T-helper 22 cell (primary cell): ENCODE data around the gene IFT52.
A peak's percentile ranks its signal among the peaks of the same experiment; 100 is the strongest.
"Not testable (repeated sequence)": the region's sequence is repeated elsewhere in the genome, so short reads cannot be mapped to it uniquely, and the experiment has no call there.

Experiments
- DNase-seq: peaks from one replicate; pipeline ENCODE4 v3.0.0-alpha.2; 2020; ENCODE audit warnings: low read depth

The IFT52 gene

DNA sequence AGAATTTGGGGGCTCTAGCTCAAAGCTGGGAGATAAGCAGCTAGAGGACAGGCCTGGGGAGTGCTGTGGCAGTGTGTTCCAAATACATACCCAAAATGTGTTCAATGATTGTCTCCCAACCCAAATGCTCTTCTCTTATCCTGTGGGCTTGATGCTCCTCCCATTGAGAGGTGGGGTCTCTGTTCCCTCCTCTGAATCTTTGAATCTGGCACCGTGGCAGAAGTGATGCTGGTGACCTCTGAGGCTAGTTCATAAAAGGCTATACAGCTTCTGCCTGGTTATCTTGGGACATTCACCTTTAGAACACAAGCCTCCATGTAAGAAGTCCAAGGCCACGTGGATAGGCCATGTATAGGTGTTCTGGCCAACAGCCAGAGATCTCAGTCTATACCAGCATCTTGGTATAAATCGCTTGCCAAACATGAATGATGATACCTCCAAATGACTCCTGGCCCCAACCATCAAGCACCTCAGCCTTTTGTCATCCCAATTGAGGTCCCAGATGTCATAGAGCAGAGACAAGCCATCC lies 60.3 kb downstream of the IFT52 start:
- no peak for DNase-seq

DNA sequence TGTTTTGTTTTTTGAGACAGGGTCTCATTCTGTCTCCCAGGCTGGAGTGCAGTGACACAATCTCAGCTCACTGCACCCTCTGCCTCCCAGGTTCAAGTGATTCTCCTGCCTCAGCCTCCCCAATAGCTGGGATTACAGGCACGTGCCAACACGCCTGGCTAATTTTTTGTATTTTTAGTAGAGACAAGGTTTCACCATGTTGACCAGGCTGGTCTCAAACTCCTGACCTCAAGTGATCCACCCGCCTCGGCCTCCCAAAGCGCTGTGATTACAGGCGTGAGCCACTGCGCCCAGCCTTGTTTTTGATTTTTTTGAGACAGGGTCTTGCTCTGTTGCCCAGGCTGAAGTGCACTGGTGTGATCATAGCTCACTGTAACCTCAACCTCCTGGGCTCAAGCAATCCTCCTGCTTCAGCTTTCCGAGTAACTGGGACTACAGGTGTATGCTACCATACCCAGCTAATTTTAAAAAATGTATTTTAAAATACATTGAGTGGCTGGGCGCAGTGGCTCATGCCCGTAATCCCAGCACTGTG lies 61.0 kb downstream of the IFT52 start:
- not testable (repeated sequence) for DNase-seq

DNA sequence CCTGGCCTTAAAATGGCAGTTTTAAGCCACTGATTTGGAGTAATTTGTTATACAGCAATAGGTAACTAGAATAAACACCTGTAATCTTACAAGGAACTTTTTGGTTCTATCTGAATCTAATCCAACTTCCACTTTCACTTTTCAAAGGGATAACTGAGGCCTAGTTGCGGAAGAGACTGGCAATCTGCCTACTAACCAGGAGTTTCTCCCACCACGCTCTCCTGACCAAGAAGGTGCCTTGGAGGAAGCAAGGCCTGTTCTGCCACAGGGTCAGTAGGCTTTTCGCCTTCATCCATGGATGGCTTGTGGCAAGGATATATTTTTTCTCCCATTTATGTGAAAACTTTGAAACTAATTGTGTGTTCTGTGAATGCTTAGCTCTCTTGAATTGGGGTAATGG lies 63.2 kb downstream of the IFT52 start:
- DNase-seq = no peak

DNA sequence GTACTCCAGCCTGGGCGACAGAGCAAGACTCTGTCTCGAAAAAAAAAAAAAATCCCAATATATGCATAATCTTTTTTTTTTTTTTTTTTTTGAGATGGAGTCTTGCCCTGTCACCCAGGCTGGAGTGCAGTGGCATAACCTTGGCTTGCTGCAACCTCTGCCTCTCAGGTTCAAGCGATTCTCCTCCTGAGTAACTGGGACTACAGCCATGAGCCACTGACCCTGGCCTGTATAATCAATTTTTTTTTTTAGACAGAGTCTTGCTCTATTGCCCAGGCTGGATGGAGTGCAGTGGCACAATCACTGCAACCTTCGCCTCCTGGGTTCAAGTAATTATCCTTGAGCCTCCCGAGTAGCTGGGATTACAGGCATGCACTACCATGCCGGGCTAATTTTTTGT lies 64.4 kb downstream of the IFT52 start:
- DNase-seq = not testable (repeated sequence)

DNA sequence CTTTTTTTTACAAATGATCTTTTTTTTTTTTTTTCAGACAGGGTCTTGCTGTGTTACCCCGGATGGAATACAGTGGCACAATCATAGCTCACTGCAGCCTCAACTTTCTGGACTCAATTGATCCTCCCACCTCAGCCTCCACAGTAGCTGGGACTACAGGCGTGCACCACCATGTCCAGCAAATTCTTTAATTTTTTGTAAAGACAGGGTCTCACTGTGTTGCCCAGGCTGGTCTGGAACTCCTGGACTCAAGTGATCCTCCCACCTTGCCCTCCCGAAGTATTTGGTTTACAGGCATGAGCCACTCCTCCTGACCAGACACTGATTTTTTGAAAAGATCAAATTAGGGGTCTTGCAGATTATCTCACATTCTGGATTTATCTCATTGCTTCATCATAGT lies 65.2 kb downstream of the IFT52 start:
- DNase-seq = no peak

DNA sequence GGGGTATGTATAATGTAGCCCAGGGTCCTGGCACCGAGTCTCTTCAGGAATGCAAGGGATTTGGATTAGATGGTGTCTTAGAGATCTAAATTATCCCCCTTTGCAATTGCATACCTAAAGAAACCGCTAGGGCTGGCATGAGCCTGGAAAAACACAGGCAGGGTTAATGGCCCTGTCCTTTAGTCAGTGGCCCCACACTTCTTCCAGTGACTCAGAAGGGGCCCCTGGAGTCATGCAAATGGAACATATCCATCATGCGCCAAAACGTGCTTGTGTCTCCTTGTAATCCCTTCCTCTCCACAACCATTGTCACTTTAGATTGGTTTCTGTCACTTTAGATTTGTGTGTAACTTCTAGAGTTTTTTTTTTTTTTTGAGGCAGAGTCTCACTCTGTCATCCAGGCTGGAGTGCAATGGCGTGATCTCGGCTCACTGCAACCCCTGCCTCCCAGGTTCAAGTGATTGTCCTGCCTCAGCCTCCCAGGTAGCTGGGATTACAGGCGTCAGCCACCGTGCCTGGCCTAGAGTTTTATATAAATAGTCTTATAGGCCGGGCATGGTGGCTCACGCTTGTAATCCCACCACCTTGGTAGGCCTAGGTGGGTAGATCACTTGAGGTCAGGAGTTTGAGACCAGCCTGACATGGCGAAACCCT lies 67.5 kb downstream of the IFT52 start:
- no peak for DNase-seq

DNA sequence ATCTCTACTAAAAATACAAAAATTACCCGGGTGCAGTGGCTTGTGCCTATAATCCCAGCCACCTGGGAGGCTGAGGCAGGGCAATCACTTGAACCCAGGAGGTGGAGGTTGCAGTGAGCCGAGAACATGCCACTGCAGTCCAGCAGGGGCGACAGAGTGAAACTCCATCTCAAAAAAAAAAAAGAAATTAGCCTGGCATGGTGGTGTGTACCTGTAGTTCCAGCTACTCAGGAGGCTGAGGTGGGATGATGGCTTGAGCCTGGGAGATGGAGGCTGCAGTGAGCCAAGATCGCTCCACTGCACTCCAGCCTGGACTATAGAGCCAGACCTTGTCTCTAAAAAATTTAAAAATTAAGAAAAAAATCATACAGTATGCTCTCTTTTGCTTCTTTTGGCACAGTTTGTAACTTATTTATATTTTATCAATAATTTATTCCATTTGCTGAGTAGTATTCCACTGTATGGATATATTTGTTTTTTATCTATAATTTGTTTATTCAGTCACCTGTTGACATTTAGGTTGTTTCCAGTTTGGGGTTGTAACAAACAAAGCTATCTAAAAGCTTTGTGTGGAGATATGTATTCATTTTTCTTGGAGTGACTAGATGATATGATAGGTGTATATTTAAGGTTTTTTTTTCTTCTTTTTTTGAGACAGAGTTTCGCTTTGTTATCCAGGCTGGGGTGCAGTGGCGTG lies 68.1 kb downstream of the IFT52 start:
- DNase-seq = no peak

DNA sequence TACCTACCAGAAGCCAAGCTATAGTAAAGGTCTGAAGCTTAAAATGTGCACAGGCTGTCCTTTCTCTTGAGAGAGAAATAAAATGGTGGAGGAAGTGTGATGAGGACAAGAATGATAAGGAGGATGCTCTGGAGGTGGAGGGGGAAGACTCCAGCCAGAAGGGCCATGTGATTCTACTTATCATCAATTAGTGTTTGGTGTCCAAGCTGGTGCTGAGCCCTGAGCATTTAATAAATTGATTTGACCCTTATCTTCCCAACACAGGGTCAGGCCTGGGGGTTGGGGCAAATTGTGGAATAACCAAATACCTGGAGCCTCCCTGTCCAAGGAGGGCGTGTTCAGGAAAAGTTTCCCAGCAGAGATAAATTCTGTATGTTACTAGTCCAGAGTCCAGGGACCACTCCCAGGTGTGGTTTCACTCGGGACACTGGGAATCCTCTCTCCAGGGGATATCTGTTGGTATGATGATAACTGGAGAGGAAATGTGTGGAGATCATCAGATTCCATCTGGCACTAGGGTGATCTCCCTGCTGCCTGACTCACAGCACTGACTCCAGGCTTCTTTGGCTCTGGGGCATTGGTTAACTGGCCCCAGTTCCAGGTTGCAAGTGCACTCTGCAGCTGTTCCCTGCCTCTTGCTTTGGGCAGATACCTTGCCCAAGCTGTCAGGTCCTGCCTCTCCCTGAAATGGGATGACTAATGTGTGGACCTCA lies 72.4 kb downstream of the IFT52 start:
- DNase-seq = no peak

DNA sequence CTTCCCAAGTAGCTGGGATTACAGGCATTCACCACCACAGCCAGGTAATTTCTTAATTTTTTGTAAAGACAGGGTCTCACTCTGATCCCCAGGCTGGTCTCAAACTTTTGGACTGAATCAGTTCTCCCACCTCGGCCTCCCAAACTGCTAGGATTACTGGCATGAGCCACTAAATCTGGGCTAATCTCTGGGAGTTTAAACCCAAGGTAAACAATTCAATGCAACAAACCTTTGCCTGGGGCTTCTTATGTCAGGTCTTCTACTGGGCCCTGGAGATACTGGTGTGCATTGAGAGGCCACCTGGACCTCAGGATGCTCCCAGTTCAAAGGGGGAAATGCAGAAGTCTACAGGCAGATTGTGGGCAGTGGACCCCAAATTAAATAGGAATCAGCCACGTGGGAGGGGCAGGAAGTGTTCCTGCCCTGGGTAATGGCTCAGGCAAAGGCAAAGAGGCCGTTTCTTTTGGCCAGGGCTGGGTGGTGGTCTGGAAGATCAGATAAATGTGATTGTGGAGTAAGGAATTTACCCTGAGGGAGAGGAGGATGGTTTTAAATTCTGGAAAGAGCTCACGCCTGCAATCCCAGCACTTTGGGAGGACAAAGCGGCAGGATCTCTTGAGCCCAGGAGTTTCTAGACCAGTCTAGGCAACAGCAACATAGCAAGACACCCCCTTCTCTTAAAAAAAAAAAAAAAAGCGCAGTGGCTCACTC lies 74.9 kb downstream of the IFT52 start:
- DNase-seq = no peak

DNA sequence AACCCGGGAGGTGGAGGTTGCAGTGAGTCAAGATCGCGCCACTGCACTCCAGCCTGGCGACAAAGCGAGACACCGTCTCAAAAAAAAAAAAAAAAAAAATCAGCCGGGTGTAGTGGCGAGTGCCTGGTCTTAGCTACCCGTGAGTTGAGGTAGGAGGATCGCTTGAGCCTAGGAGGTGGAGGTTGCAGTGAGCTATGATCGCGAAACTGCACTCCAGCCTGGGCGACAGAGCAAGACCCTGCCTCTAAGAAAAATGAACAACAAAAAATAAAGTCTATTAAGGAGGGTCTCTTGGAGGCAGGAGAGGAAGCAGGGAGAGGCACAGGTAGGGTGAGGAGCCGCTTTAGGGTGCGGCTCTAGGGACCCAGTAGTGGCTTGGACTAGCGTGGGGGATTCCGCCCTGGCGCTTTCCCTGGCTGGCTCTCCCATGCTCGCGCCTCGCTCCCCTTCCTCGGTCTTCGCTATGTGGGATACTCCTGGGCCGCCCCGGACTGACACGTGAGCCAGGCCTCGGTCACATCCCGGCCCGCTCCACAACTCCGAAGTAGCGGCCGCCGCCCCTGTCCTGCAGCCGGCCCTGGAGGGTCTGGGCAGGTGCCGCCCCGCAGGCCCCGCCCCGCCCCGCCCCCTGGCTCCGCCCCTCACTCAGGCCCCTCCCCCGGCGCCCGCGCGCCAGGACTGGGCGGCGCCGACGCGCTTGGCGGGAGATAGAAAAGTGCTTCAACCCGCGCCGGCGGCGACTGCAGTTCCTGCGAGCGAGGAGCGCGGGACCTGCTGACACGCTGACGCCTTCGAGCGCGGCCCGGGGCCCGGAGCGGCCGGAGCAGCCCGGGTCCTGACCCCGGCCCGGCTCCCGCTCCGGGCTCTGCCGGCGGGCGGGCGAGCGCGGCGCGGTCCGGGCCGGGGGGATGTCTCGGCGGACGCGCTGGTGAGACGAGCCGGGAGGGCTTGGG lies 75.9 kb downstream of the IFT52 start, which contains the start of gene MYBL2:
TSS of gene MYBL2 (plus strand) at position 739 of the 953 bp plus-strand sequence. CDS start at position 909, 170 bp downstream.
- peak; percentile 54 for DNase-seq

DNA sequence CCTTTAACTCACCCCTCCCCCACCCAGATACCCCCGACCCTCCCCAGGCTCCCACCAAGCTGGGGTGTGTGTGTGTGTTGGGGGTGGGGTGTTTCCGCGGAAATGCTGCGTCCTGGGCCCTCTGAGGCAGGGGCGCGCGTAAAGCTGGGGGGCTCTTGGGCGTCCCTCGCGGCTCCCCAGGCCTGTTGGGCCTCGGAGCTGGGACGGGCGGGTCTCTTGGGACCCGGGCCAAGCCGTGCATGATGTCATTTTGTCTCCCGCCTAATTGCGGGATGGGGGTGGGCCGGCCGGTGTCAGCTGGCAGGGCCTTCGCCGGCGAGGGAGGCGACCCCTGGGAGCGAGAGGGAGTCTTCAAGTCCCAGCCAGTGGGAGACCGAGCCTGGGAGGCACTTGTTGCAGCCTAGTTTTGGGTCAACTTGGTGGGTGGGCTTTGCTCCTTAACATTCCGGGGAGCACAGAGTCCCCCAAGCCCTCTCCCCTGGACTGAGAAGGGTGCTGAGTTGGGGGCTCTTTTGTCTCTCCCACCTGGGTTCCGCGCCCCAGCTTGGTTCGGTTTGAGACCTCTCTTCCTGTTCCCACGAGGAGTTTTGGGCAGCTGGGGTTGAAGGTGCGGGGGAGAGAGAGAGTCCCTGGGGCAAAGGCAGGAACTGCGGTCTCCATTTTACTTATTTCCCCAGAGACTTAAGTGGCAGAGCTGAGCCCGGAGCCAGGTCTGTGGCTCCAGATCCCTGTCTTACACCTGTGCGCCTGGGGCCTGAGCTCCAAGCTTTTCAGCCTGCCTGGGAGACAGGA lies 76.8 kb downstream of the IFT52 start:
- no peak for DNase-seq

DNA sequence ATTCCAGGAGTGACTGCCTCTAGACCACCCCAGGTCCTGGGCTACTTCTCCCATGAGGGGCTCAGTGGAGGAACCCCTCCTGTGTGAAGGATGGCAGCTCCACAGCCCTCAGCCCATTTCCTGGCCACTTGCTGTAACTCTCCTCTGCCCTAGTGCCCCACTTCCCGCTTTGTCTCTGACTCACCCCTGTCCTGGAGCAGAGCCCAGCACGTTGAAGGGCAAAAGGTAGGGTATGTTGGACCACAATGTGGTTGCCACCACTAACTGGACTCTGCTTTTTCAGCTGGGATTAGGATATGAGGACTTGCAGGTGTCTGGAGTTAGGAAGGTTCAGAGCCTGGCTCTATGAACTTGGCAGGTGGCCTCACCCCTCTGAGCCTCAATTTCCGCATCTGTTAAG lies 78.6 kb downstream of the IFT52 start:
- no peak for DNase-seq

DNA sequence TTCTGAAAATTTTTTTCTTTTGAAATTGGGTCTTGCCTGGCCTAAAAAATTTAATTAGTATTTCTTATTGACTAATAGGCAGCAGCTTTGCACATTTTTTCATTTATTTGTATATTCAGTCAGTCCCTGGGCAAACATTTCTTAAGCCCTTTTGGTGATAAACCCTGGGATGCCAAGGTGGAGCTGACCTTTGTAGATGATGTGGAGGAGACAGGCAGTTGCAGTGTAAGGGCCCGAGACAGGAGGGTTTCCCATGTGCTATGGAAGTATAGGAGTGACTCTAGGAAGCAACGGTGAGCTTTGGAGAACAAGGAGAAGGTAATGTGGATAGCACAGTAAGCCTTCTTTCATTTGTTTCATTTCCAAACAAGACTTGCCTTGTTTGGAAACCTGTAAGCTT lies 79.7 kb downstream of the IFT52 start:
- no peak for DNase-seq

DNA sequence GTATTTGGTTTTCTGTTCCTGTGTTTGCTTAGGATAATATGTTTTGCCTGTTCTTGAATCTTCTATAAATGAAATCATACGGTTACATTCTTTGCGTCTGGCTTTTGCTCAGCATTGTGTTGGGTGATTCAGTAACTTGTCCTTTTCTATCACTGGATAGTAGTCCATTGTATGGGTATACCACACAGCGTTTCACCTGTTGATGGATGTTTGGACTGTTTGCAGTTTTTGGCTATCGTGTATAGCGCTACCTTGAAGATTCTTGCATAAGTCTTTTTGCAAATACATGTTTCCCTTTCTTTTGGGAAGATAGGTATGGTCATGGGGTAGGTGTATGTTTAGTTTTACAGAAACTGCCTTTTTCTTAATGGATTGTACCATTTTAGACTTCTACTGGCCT lies 85.6 kb downstream of the IFT52 start:
- DNase-seq = no peak

DNA sequence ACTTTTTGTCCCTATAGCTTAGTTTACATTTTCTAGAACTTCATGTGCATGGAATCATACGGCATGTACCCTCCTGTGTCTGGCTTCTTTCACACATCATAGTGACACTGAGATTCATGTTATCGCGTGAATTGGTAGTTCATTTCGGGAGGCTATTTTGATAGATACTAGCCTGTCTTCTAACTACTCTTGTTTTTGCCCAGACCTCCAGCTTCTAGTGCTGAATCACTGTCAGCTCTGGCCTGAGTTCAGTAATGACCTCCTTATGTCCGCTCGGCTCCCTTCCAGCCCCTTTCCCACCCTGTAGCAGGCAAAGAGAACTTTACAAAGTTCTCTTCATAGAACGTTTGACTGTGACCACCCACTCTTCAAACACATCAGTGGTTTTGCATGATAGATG lies 90.2 kb downstream of the IFT52 start:
- DNase-seq = no peak

DNA sequence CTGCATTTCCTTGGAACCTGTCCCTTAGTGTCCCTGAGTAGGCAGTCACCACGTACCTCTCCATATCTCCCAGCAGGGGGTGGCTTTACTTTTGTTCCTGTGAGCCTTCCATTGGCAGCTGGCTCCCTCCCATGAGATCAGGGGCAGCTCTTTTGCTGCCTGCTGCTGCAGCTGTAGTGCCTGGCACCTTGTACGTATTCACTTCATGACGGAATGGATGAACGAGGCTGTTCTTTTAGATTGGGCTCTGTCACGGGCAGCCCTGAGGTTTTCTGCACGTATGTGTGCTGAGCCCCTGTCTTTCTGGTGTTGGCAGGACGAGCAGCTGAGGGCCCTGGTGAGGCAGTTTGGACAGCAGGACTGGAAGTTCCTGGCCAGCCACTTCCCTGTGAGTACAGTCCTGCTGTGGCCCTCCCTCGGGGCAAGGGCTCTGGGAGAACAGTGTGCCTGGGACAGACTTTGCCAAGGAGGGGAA lies 90.8 kb downstream of the IFT52 start:
- DNase-seq = no peak

DNA sequence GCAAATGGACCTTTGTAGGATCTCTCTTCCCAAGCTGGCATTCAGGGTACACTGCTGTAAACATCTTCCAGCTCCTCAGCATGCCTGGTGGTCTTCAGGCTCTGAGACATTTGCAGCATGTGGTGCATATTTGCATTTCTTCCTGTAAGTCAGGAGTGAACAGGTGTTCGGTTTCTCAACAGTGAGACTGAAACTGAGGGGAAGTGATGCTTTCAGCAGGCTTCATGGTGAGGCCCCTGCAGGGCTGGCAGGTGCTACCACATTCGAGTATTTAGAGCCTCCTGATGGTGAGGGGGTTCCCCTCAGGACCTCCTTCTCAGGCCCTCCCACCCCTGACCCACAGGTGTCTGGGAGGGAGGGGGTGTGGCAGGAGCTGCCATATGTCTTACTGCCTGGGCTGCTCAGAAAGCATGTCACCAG lies 91.3 kb downstream of the IFT52 start:
- DNase-seq = no peak

DNA sequence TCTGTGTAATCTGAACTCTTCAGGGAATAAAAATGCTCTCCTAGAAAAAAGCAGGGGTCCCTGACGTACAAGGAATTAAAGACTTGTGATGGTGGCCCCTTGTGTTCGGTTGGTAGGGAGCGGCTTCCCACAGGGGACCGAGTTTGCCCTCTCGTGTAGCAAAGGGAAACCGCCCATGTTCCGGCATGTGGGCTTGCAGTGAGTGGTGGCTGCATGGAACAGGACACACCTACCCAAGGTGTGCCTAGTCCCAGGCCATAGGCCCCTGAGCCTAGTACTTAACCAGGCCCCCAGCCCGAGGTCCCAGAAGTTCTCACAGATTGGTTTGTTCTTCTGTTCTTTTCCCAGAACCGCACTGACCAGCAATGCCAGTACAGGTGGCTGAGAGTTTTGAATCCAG lies 91.7 kb downstream of the IFT52 start:
- DNase-seq = no peak

DNA sequence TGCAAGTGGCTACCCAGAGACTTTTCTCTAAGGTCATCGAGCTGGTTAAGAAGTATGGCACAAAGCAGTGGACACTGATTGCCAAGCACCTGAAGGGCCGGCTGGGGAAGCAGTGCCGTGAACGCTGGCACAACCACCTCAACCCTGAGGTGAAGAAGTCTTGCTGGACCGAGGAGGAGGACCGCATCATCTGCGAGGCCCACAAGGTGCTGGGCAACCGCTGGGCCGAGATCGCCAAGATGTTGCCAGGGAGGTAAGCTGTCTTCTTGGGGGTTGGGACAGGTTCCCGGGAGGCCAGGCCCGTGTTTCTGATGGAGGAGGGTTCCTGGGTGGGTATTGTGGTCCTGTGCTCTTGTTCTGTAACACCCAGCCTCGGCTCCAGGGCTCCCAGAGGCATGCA lies 96.1 kb downstream of the IFT52 start:
- DNase-seq = no peak

DNA sequence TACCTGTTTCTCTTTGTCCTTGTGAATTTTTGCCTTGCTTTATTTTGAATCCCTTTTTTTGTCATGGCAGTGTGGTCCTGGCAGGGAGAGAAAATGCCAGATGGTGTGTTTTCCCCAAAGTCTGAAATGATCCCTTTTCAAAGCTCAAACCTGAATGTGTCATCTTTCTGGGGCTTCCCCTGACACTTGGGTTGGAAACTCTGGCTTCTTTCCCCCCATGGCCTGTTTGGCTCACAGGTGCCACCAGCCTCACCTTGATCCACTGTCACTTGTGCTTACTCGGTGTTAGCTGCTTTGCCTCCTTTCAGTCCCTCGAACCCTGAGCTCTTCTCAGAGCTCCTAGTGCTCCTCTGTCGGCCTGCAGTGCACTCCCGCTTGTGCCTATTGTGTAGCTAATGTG lies 98.4 kb downstream of the IFT52 start:
- DNase-seq = no peak
